SK-N-SH (cell line): Measurements from ENCODE around the gene PNKP. TPM values are rescaled to one million over a fixed set of nuclear protein-coding genes. Genes with fewer than 3 reads are reported as not detected.

Experiments
- CTCF ChIA-PET: fragments of 300-600, 350-600 bp; formaldehyde crosslinking; extraction: SDS; loops from one replicate; lab custom pipeline; 2021; lab: Yijun Ruan, JAX
- POLR2A ChIA-PET: fragments of 350-600 bp; sonication (Branson Sonifier 250); formaldehyde crosslinking; extraction: SDS; loops from one replicate; lab custom pipeline; 2020; ENCODE audit warnings: antibody characterized with exemption, inconsistent platforms; lab: Yijun Ruan, JAX
- DNase-seq: peaks from one replicate; pipeline ENCODE4 v3.0.0; 2012
- H2AFZ ChIP-seq: fragments of 200-600 bp; sonication (generic); 2 replicates; pipeline ENCODE4 v1.8.1; 2016; ENCODE audit warnings: antibody characterized with exemption, mild to moderate bottlenecking, low read depth
- H3F3A ChIP-seq: fragments of 200-600 bp; sonication (generic); replicated peaks from 2 replicates; pipeline ENCODE3; 2016; ENCODE audit warnings: antibody characterized with exemption, mild to moderate bottlenecking; ENCODE audit not compliant: insufficient read depth
- H3K27ac ChIP-seq, 2 experiments: fragments of 200-500 bp in 1 of 2; fragments of 200-600 bp in 1 of 2; sonication (Bioruptor generic) in 1 of 2; sonication (generic), shearing (Covaris generic) in 1 of 2; 2 replicates each; pipeline versions ENCODE4 v1.5.1 to v1.6.1; 2014 to 2016; ENCODE audit warnings: low read depth in 2 of 2, inconsistent platforms in 1 of 2, low read length in 1 of 2, mild to moderate bottlenecking in 1 of 2, mixed read lengths in 1 of 2
- H3K27me3 ChIP-seq: fragments of 200-600 bp; sonication (generic), shearing (Covaris generic); 2 replicates; pipeline ENCODE4 v1.6.1; 2016; ENCODE audit warnings: mixed run types; ENCODE audit not compliant: insufficient read depth
- H3K36me3 ChIP-seq, 2 experiments: fragments of 200-500 bp in 1 of 2; fragments of 200-600 bp in 1 of 2; sonication (Bioruptor generic) in 1 of 2; sonication (generic) in 1 of 2; replicated peaks in 1 of 2; 2 replicates each; pipeline versions ENCODE3 to v1.5.1; 2014 to 2016; ENCODE audit warnings: low read length in 1 of 2, mild to moderate bottlenecking in 1 of 2; ENCODE audit not compliant: insufficient read depth in 2 of 2, control insufficient read depth in 1 of 2
- H3K4me1 ChIP-seq, 2 experiments: fragments of 200-500 bp in 1 of 2; fragments of 200-600 bp in 1 of 2; sonication (Bioruptor generic) in 1 of 2; sonication (generic), shearing (Covaris generic) in 1 of 2; 2 replicates each; pipeline versions ENCODE4 v1.5.1 to v1.6.1; 2014 to 2016; ENCODE audit warnings: low read depth in 1 of 2, low read length in 1 of 2, mixed run types in 1 of 2; ENCODE audit not compliant: insufficient read depth in 2 of 2, control insufficient read depth in 1 of 2
- H3K4me2 ChIP-seq: fragments of 200-600 bp; sonication (generic), shearing (Covaris generic); 2 replicates; pipeline ENCODE4 v1.6.1; 2017; ENCODE audit warnings: mixed run types
- H3K4me3 ChIP-seq, 2 experiments: fragments of 200-500 bp in 1 of 2; fragments of 200-600 bp in 1 of 2; sonication (Bioruptor generic) in 1 of 2; sonication (generic), shearing (Covaris generic) in 1 of 2; 2 replicates each; pipeline versions ENCODE4 v1.5.1 to v1.8.1; 2014 to 2016; ENCODE audit warnings: low read depth in 2 of 2, inconsistent platforms in 1 of 2, low read length in 1 of 2, mild to moderate bottlenecking in 1 of 2, mixed read lengths in 1 of 2, moderate library complexity in 1 of 2
- H3K79me2 ChIP-seq: fragments of 200-600 bp; sonication (generic); 2 replicates; pipeline ENCODE4 v1.8.1; 2017; ENCODE audit warnings: mild to moderate bottlenecking; ENCODE audit not compliant: insufficient read depth
- H3K9ac ChIP-seq: fragments of 200-600 bp; sonication (generic); 2 replicates; pipeline ENCODE4 v1.6.1; 2017; ENCODE audit warnings: mixed run types
- H3K9me2 ChIP-seq: fragments of 200-600 bp; sonication (generic); 2 replicates; pipeline ENCODE4 v1.6.1; 2017; ENCODE audit warnings: mixed run types
- H3K9me3 ChIP-seq: fragments of 200-600 bp; sonication (generic); 2 replicates; pipeline ENCODE4 v1.6.1; 2017; ENCODE audit warnings: mixed run types, mild to moderate bottlenecking, moderate library complexity
- H4K20me1 ChIP-seq: fragments of 200-600 bp; sonication (generic); 2 replicates; pipeline ENCODE4 v1.6.1; 2017; ENCODE audit warnings: mild to moderate bottlenecking, mixed run types; ENCODE audit not compliant: insufficient read depth
- CHD2 ChIP-seq: fragments of 150-350 bp; IDR thresholded peaks from 2 replicates; pipeline ENCODE4 v1.6.1; 2018; ENCODE audit warnings: low read length; ENCODE audit not compliant: partially characterized antibody
- CTCF ChIP-seq: fragments of 200-600 bp; sonication (generic); IDR thresholded peaks from 2 replicates; pipeline ENCODE4 v1.6.1; 2017; ENCODE audit warnings: antibody characterized with exemption, mild to moderate bottlenecking, moderate library complexity
- ELF1 ChIP-seq: IDR thresholded peaks from 2 replicates; pipeline ENCODE4 v1.4.0; 2012
- EP300 ChIP-seq, 2 experiments: IDR thresholded peaks; 2 replicates each; pipeline versions ENCODE4 v1.4.0 to v1.6.1; 2012; ENCODE audit warnings: borderline replicate concordance in 1 of 2, low read depth in 1 of 2, low read length in 1 of 2
- EZH2phosphoT487 ChIP-seq: fragments of 200-600 bp; sonication (generic); IDR thresholded peaks from 2 replicates; pipeline ENCODE4 v1.6.1; 2017; ENCODE audit warnings: low read depth, mixed run types, mild to moderate bottlenecking, antibody characterized with exemption, moderate library complexity, borderline replicate concordance
- FOXM1 ChIP-seq: IDR thresholded peaks from 2 replicates; pipeline ENCODE4 v1.4.0; 2012; ENCODE audit warnings: low read depth, mild to moderate bottlenecking
- GATA2 ChIP-seq: sonication (generic); formaldehyde crosslinking; IDR thresholded peaks from 2 replicates; pipeline ENCODE4 v1.5.0; 2020; ENCODE audit warnings: mild to moderate bottlenecking, missing genetic modification reagents
- JUND ChIP-seq: IDR thresholded peaks from 2 replicates; pipeline ENCODE4 v1.4.0; 2012
- MXI1 ChIP-seq: IDR thresholded peaks from 2 replicates; pipeline ENCODE4 v1.6.1; 2012; ENCODE audit warnings: mild to moderate bottlenecking, low read depth, low read length, improper control_type of control experiment
- NRF1 ChIP-seq: IDR thresholded peaks from 2 replicates; pipeline ENCODE4 v1.6.1; 2012; ENCODE audit warnings: low read depth, mild to moderate bottlenecking, low read length
- POLR2AphosphoS5 ChIP-seq: IDR thresholded peaks from 2 replicates; pipeline ENCODE4 v1.6.1; 2012; ENCODE audit warnings: low read depth, low read length
- RAD21 ChIP-seq: IDR thresholded peaks from 2 replicates; pipeline ENCODE4 v1.6.1; 2012; ENCODE audit warnings: mild to moderate bottlenecking, low read length
- RCOR1 ChIP-seq: fragments of 150-350 bp; IDR thresholded peaks from 2 replicates; pipeline ENCODE4 v1.6.1; 2017; ENCODE audit warnings: antibody characterized with exemption, low read length
- SMC3 ChIP-seq: IDR thresholded peaks from 2 replicates; pipeline ENCODE4 v1.6.1; 2012; ENCODE audit warnings: low read depth, low read length, improper control_type of control experiment
- WGBS: methylation state at CpG from one replicate; pipeline ENCODE4 v1.1.6; 2017; ENCODE audit warnings: low lambda C conversion rate; 5-methylcytosine and 5-hydroxymethylcytosine counted together
- polyA plus RNA-seq, 3 experiments: library from polyadenylated mRNA; depleted of rRNA; stranded (reverse); fragments of >200 nt; gene quantifications; 2 replicates each; pipeline ENCODE4 v1.2.3, GENCODE V29; 2012
- TF ChIP-seq, protein P1 (sequence below): IDR thresholded peaks from 2 replicates; pipeline ENCODE4; 2012
- TF ChIP-seq, protein P2 (sequence below): fragments of 150-350 bp; IDR thresholded peaks from 2 replicates; pipeline ENCODE4 v1.6.1; 2017; ENCODE audit warnings: antibody characterized with exemption, low read length, low read depth, borderline replicate concordance
- TF ChIP-seq, protein P3 (sequence below): IDR thresholded peaks from 2 replicates; pipeline ENCODE4 v1.6.1; 2012; ENCODE audit warnings: mild to moderate bottlenecking, low read depth, low read length, moderate library complexity
- TF ChIP-seq, protein P4 (sequence below): IDR thresholded peaks from 2 replicates; pipeline ENCODE4 v1.4.0; 2012; ENCODE audit warnings: low read depth
- TF ChIP-seq, protein P5 (sequence below): IDR thresholded peaks from 2 replicates; pipeline ENCODE4 v1.4.0; 2012; ENCODE audit warnings: low read depth, borderline replicate concordance

The PNKP gene
- polyA plus RNA-seq, 1 of the 3 experiments (the other 2 are of a cell fraction) = 52.0 TPM

DNA sequence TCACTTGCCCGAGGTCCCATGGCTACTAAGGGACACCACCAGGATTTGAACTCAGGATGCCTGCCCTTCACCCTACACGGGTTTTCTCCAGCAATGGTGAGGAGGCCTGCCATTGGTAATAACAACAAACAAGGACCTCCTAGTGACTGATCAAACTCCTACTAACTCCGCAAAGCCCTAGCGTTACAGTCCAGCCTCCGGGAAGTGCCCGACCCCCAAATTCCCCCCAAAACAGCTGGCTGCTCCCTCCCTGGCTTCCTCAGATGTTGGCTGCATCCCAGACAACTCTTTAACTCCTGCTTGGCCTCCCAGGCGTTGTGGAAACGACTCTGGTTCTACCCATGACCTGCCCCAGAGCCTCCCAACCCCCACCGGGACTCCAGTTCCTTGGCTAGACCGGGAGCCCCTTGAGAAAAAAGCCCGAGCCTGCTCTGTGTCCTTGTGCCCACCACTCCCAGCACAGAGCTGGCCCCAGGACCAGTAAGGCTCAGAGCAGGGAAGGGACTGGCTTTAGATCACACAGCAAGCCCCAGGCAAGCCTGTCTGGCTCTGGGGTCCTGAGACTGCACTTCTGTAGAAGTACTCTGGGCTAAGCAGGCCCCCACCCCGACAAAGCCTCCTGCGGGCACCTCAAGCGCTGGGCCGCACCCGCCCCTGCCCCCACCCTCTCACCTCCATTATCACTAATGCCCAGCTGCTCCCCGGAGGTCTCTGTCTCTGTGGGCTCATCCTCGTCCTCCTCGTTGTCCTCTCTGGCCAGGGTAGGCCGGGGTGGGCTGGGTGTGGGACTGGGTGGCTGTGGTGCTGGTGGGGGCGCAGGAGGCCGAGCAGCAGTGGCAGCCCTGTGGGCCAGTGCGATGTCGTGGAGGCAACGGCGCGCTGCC lies 5.1 kb upstream of the PNKP start:
- H3K36me3 ChIP-seq = peaks cover 6 to 23% of the 10 kb centered on the region in 2 experiments
- no peaks in the 10 kb centered on the region for H3K9me2 ChIP-seq
- no peak overlapping the region for H3K4me3 ChIP-seq
- ChIA-PET POLR2A (no interaction called here), CTCF (no interaction called here)
- WGBS = 96% methylated on average over 19 of the region's 27 CpGs
- no peak for DNase-seq
- TF ChIP-seq CTCF (no peak), NRF1 (no peak), FOXM1 (no peak), SMC3 (no peak), CHD2 (no peak), ELF1 (no peak), POLR2AphosphoS5 (no peak), EZH2phosphoT487 (no peak), MXI1 (no peak), EP300 (IDR thresholded peaks at IDR 0.05; ENCODE audit: borderline replicate concordance in 1 of 2, low read depth in 1 of 2, low read length in 1 of 2) (no peak), JUND (no peak), RAD21 (no peak), GATA2 (CRISPR knock-in tag) (no peak), RCOR1 (no peak)
- TF ChIP-seq, protein P1, sequence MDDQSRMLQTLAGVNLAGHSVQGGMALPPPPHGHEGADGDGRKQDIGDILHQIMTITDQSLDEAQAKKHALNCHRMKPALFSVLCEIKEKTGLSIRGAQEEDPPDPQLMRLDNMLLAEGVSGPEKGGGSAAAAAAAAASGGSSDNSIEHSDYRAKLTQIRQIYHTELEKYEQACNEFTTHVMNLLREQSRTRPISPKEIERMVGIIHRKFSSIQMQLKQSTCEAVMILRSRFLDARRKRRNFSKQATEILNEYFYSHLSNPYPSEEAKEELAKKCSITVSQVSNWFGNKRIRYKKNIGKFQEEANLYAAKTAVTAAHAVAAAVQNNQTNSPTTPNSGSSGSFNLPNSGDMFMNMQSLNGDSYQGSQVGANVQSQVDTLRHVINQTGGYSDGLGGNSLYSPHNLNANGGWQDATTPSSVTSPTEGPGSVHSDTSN = no peak
- TF ChIP-seq, protein P2, sequence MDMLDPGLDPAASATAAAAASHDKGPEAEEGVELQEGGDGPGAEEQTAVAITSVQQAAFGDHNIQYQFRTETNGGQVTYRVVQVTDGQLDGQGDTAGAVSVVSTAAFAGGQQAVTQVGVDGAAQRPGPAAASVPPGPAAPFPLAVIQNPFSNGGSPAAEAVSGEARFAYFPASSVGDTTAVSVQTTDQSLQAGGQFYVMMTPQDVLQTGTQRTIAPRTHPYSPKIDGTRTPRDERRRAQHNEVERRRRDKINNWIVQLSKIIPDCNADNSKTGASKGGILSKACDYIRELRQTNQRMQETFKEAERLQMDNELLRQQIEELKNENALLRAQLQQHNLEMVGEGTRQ = no peak
- TF ChIP-seq, protein P3, sequence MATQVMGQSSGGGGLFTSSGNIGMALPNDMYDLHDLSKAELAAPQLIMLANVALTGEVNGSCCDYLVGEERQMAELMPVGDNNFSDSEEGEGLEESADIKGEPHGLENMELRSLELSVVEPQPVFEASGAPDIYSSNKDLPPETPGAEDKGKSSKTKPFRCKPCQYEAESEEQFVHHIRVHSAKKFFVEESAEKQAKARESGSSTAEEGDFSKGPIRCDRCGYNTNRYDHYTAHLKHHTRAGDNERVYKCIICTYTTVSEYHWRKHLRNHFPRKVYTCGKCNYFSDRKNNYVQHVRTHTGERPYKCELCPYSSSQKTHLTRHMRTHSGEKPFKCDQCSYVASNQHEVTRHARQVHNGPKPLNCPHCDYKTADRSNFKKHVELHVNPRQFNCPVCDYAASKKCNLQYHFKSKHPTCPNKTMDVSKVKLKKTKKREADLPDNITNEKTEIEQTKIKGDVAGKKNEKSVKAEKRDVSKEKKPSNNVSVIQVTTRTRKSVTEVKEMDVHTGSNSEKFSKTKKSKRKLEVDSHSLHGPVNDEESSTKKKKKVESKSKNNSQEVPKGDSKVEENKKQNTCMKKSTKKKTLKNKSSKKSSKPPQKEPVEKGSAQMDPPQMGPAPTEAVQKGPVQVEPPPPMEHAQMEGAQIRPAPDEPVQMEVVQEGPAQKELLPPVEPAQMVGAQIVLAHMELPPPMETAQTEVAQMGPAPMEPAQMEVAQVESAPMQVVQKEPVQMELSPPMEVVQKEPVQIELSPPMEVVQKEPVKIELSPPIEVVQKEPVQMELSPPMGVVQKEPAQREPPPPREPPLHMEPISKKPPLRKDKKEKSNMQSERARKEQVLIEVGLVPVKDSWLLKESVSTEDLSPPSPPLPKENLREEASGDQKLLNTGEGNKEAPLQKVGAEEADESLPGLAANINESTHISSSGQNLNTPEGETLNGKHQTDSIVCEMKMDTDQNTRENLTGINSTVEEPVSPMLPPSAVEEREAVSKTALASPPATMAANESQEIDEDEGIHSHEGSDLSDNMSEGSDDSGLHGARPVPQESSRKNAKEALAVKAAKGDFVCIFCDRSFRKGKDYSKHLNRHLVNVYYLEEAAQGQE = no peak
- TF ChIP-seq, protein P4, sequence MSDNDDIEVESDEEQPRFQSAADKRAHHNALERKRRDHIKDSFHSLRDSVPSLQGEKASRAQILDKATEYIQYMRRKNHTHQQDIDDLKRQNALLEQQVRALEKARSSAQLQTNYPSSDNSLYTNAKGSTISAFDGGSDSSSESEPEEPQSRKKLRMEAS = no peak
- TF ChIP-seq, protein P5, sequence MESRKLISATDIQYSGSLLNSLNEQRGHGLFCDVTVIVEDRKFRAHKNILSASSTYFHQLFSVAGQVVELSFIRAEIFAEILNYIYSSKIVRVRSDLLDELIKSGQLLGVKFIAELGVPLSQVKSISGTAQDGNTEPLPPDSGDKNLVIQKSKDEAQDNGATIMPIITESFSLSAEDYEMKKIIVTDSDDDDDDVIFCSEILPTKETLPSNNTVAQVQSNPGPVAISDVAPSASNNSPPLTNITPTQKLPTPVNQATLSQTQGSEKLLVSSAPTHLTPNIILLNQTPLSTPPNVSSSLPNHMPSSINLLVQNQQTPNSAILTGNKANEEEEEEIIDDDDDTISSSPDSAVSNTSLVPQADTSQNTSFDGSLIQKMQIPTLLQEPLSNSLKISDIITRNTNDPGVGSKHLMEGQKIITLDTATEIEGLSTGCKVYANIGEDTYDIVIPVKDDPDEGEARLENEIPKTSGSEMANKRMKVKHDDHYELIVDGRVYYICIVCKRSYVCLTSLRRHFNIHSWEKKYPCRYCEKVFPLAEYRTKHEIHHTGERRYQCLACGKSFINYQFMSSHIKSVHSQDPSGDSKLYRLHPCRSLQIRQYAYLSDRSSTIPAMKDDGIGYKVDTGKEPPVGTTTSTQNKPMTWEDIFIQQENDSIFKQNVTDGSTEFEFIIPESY = no peak
- peaks cover 40% of the 10 kb centered on the region for H3K79me2 ChIP-seq
- no peaks in the 10 kb centered on the region for H4K20me1 ChIP-seq
- no peaks in the 10 kb centered on the region for H3K9me3 ChIP-seq
- no peak overlapping the region for H2AFZ ChIP-seq
- peaks cover 19 to 40% of the 10 kb centered on the region in 2 experiments for H3K4me1 ChIP-seq
- H3K27ac ChIP-seq = no peak overlapping the region; a peak in 1 of 4 replicates
- H3K27me3 ChIP-seq = no peaks in the 10 kb centered on the region
- peaks cover 14% of the 10 kb centered on the region for H3F3A ChIP-seq
- no peak overlapping the region for H3K4me2 ChIP-seq
- H3K9ac ChIP-seq = no peak overlapping the region
